ENCODE data around the gene GALR2. TPM values are rescaled to one million over a fixed set of nuclear protein-coding genes. Genes with fewer than 3 reads are reported as not detected.
"Not testable (repeated sequence)": the region's sequence is repeated elsewhere in the genome, so short reads cannot be mapped to it uniquely, and the experiment has no call there.

The GALR2 gene
- 1 to 10 TPM; 2.2 to 3.1 TPM for total RNA-seq

- POLR2A ChIA-PET: no interaction called here
- CTCF ChIA-PET: interaction anchor here (0.8 to 1.6 kb wide), 2 partner anchors 136 to 215 kb away, joined by 3 read pairs; no protein-coding TSS in a partner anchor
Observed at GRCh38 chr17:76074390-76075363, at the start of gene GALR2. Gene GALR2 (plus strand): TSS chr17:76074781. CDS start chr17:76074884, 103 bp downstream.

GRCh38 chr17:76025294-76025693 lies 49.3 kb upstream of the GALR2 start:
- CTCF ChIA-PET: interaction anchor here (1.0 to 1.3 kb wide), 2 partner anchors 11 to 366 kb away, joined by 4 to 6 read pairs; no protein-coding TSS in a partner anchor
- POLR2A ChIA-PET: interaction anchor here (0.7 to 0.8 kb wide), 2 partner anchors 8 to 103 kb away, joined by 5 to 10 read pairs; no protein-coding TSS in a partner anchor

- POLR2A ChIA-PET: no interaction called here
- CTCF ChIA-PET: interaction anchor here (1.3 kb wide), 1 partner anchor 12 kb away, joined by 4 read pairs; no protein-coding TSS in a partner anchor
Observed at GRCh38 chr17:76026714-76027158, 47.8 kb upstream of the GALR2 start.

GRCh38 chr17:76027159-76027839 lies 47.3 kb upstream of the GALR2 start, which contains the start of gene EVPL:
Gene EVPL (minus strand): TSS chr17:76027306. CDS start chr17:76027198, 108 bp downstream.
- CTCF ChIA-PET: no interaction called here

GRCh38 chr17:76032073-76032779 lies 42.4 kb upstream of the GALR2 start:
- ChIA-PET CTCF (interaction anchor here (0.5 kb wide), 1 partner anchor 23 kb away, joined by 3 read pairs; no protein-coding TSS in a partner anchor), POLR2A (interaction anchor here (0.7 kb wide), 1 partner anchor 351 kb away, joined by 3 read pairs; no protein-coding TSS in a partner anchor)

More at GRCh38 chr17:76027159-76027839, 47.3 kb upstream of the GALR2 start, which contains the start of gene EVPL:
- POLR2A ChIA-PET: no interaction called here

GRCh38 chr17:76032780-76033108 lies 41.8 kb upstream of the GALR2 start:
- POLR2A ChIA-PET: no interaction called here
- CTCF ChIA-PET: interaction anchor here (1.7 kb wide), 1 partner anchor 247 kb away, joined by 5 read pairs; no protein-coding TSS in a partner anchor

GRCh38 chr17:76033139-76033538 lies 41.4 kb upstream of the GALR2 start:
- CTCF ChIA-PET: interaction anchor here (0.6 to 1.7 kb wide), 2 partner anchors 117 to 246 kb away, joined by 5 to 8 read pairs; no protein-coding TSS in a partner anchor
- POLR2A ChIA-PET: no interaction called here

- POLR2A ChIA-PET: interaction anchor here (0.6 kb wide), 1 partner anchor 79 kb away, joined by 16 read pairs; no protein-coding TSS in a partner anchor
Observed at GRCh38 chr17:76034428-76035350, 39.9 kb upstream of the GALR2 start.

GRCh38 chr17:76036497-76037261 lies 37.9 kb upstream of the GALR2 start:
- ChIA-PET POLR2A (interaction anchor here (0.8 kb wide), 1 partner anchor 67 kb away, joined by 4 read pairs; the partner anchor contains the start of gene EXOC7), CTCF (no interaction called here)

More at GRCh38 chr17:76034428-76035350, 39.9 kb upstream of the GALR2 start:
- CTCF ChIA-PET: interaction anchor here (1.7 kb wide), 1 partner anchor 245 kb away, joined by 5 read pairs; no protein-coding TSS in a partner anchor

GRCh38 chr17:76038050-76038449 lies 36.5 kb upstream of the GALR2 start:
- POLR2A ChIA-PET: no interaction called here
- CTCF ChIA-PET: no interaction called here

- ChIA-PET POLR2A (no interaction called here), CTCF (interaction anchor here (0.6 kb wide), 1 partner anchor 59 kb away, joined by 3 read pairs; no protein-coding TSS in a partner anchor)
Observed at GRCh38 chr17:76039121-76039520, 35.5 kb upstream of the GALR2 start.

GRCh38 chr17:76040376-76040775 lies 34.2 kb upstream of the GALR2 start:
- ChIA-PET CTCF (interaction anchor here (2.1 kb wide), 1 partner anchor 26 kb away, joined by 5 read pairs; no protein-coding TSS in a partner anchor), POLR2A (no interaction called here)

GRCh38 chr17:76042868-76043267 lies 31.7 kb upstream of the GALR2 start:
- POLR2A ChIA-PET: not testable (repeated sequence)
- CTCF ChIA-PET: interaction anchor here (0.5 kb wide), 1 partner anchor 82 kb away, joined by 3 read pairs; no protein-coding TSS in a partner anchor

GRCh38 chr17:76044475-76045007 lies 30.0 kb upstream of the GALR2 start:
- CTCF ChIA-PET: not testable (repeated sequence)
- POLR2A ChIA-PET: interaction anchor here (0.5 kb wide), 1 partner anchor 249 kb away, joined by 6 read pairs; no protein-coding TSS in a partner anchor

GRCh38 chr17:76046064-76046463 lies 28.5 kb upstream of the GALR2 start:
- POLR2A ChIA-PET: no interaction called here
- CTCF ChIA-PET: interaction anchor here (0.6 to 1.7 kb wide), 2 partner anchors 19 to 45 kb away, joined by 6 to 10 read pairs; partner anchors contain the start of gene CDK3

- POLR2A ChIA-PET: no interaction called here
- CTCF ChIA-PET: no interaction called here
Observed at GRCh38 chr17:76048025-76048605, 26.5 kb upstream of the GALR2 start.
